NB4 (cell line): ENCODE measurements around the gene GNB2.

Experiments
- DNase-seq: peaks from one replicate; pipeline ENCODE4 v3.0.0; 2010; ENCODE audit warnings: low read depth
- H3K4me3 ChIP-seq: one replicate; pipeline ENCODE4 v1.5.1; 2011; ENCODE audit warnings: mild to moderate bottlenecking, low read depth, low read length, moderate library complexity
- MYC ChIP-seq: IDR thresholded peaks from 2 replicates; pipeline ENCODE4 v1.6.1; 2011; ENCODE audit warnings: low read depth, low read length
- POLR2A ChIP-seq: IDR thresholded peaks from 2 replicates; pipeline ENCODE4 v1.6.1; 2011; ENCODE audit warnings: mild to moderate bottlenecking; ENCODE audit not compliant: insufficient read length; ENCODE audit errors: extremely low read depth
- TF ChIP-seq, protein P1 (sequence below): IDR thresholded peaks from 2 replicates; pipeline ENCODE4 v1.6.1; 2011; ENCODE audit warnings: low read depth, low read length
- TF ChIP-seq, protein P2 (sequence below): IDR thresholded peaks from one replicate; pipeline ENCODE4 v1.5.1; 2012; ENCODE audit warnings: low read depth, low read length

Gene GNB2

DNA sequence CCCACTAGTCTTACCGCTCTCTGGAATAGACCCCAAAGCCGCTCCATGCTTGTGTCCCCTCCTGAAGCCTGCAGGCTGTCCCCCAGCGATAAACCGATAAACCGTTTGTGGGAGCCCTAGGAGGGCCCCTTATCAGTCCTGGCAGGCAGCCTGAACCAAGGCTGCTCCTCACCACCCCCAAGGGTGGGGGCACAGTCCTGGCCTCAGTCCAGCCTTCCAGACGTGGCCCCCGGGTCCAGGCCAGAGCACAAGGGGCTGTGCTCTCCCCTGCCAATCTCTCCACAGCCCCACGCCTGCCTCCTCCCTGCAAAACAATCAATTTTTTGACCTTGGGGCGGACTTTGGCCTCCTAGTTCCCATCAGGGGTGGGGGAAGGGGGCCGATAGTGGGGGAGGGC is 32.1 kb upstream of the GNB2 start, which contains the start of gene TFR2:
TFR2 (minus strand) TSS at position 90 of the 397 bp plus-strand sequence; CDS start at position 47, 43 bp downstream.
- H3K4me3 ChIP-seq, result no peak within 1 kb of the TSS
- TF ChIP-seq POLR2A (no peak), MYC (no peak)
- TF ChIP-seq, protein P1, sequence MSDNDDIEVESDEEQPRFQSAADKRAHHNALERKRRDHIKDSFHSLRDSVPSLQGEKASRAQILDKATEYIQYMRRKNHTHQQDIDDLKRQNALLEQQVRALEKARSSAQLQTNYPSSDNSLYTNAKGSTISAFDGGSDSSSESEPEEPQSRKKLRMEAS, result no peak
- TF ChIP-seq, protein P2, sequence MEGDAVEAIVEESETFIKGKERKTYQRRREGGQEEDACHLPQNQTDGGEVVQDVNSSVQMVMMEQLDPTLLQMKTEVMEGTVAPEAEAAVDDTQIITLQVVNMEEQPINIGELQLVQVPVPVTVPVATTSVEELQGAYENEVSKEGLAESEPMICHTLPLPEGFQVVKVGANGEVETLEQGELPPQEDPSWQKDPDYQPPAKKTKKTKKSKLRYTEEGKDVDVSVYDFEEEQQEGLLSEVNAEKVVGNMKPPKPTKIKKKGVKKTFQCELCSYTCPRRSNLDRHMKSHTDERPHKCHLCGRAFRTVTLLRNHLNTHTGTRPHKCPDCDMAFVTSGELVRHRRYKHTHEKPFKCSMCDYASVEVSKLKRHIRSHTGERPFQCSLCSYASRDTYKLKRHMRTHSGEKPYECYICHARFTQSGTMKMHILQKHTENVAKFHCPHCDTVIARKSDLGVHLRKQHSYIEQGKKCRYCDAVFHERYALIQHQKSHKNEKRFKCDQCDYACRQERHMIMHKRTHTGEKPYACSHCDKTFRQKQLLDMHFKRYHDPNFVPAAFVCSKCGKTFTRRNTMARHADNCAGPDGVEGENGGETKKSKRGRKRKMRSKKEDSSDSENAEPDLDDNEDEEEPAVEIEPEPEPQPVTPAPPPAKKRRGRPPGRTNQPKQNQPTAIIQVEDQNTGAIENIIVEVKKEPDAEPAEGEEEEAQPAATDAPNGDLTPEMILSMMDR, result no peak
- no peak for DNase-seq

DNA sequence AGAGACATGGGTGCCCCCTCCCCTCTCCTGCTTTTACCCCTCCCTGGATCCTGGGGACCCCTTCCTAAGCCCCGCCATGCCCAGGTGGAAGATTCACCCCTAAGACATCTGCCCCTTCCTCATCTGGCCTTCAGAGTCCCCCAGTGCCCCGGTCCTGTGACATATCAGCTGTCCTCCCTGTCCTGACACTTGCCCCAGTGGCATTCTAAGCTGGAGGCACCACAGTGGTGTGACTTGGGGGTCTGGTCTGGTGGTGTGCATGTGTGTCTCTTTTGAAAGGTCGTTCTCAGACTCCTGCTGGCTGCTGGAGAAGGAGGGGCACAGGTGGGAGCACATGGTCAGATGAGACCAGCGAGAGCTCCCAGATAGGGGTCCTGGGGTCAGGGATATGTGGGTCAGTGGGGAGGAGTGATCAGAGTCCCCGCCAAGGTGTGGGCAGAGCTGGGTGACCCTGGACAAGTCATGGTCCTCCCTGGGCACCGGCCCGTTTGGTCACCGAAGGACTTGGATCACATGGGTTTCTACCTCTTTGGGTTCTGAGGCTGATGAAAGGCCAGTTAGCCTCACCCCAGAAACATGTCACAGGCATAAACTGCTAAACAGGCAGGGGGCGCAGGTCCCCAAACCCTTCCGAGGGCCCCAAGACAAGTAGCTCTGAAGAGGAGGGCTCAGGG is 31.5 kb upstream of the GNB2 start:
- DNase-seq, result no peak
- TF ChIP-seq, protein P1, result peak; percentile 21; the same call in 1 of the 2 replicates
- TF ChIP-seq MYC (no peak), POLR2A (no peak)
- TF ChIP-seq, protein P2, result no peak

DNA sequence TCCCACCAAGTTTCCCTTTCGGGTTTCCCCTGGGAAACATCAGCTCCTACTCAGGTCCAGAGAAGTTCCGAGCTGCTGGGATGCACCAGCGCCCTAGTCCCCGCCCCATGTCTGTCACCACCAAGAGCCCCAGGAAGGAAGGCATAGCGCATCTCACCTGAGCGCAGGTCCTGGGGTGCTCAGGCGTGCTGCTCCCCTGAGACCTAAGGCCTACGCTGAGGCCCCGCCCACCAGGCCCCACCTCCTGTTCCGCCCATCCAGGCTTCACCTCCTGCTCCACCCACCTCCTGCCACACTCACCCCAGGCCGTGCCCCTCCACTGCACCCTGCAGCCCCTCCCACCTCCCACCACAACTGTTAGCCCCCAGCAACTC is 31.0 kb upstream of the GNB2 start:
- no peak overlapping the region for H3K4me3 ChIP-seq
- DNase-seq, result no peak
- TF ChIP-seq MYC (no peak), POLR2A (no peak)
- TF ChIP-seq, protein P2, result no peak
- TF ChIP-seq, protein P1, result no peak

More for the DNA sequence above, 31.5 kb upstream of the GNB2 start:
- H3K4me3 ChIP-seq, result no peak overlapping the region

- TF ChIP-seq, protein P2, result no peak
- TF ChIP-seq, protein P1, result no peak
- no peak for TF ChIP-seq POLR2A
- no peak for TF ChIP-seq MYC
- no peak overlapping the region for H3K4me3 ChIP-seq
- no peak for DNase-seq
These were observed 23.5 kb upstream of the GNB2 start for GRCh38 chr7:100649826-100650565.

DNA sequence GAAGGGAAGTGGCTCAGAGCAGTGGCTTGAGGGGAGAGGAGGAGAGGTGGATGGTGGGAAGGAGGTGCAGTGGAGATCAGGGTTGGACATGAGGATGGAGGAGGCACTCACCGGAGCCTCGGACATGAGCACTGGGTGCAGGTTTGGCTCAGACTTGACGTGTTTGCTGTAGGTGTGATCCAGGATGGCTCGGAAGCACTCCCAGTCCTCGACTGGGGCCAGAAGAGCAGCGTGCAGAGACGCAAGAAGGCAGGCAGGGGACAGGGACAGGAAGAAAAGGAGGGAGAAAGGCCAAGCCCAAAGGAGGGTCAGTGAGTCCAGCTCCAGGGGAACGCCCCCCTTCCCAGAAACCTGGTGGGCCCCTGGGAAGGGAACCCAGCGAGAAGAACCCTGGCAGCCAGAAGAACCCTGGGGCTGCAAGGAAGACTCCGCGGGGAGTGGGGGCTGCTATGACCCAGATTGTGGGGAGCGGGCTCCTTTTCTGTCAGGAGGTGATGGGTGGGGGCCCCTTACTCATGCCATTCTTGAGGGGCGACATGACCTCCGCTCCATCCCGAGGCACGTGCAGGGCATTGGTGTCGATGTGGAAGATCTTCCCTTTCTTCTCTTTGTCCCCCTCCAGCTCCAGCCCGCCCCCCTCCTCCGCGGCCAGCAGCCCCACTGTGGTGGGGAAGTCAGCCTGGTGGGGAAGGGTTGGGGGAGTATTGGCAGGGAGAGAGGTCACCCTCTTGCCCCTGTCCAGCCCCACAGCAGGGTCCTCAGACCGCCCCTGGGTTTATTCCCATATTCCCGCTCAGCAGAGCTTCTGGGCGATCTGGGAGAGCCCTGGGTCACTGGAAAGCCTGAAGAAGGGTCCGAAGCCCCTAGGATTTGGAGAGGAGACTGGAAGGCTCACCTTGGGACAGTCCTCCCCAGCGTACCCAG is 18.4 kb upstream of the GNB2 start:
- TF ChIP-seq POLR2A (no peak), MYC (no peak)
- TF ChIP-seq, protein P1, result no peak
- TF ChIP-seq, protein P2, result no peak
- no peak for DNase-seq
- H3K4me3 ChIP-seq, result no peak overlapping the region
